Spinal cord (tissue), 10 donors: ENCODE measurements around the gene BSN. TPM values are rescaled to one million over a fixed set of nuclear protein-coding genes. Genes with fewer than 3 reads are reported as not detected.

Experiments used
- DNase-seq, 6 donors: peaks; one replicate each; pipeline versions ENCODE4 v3.0.0 to v3.0.0-alpha.2; 2013 to 2015; ENCODE audit warnings: low spot score in 6 of 6, low read depth in 4 of 6
- H3K27ac ChIP-seq: one replicate; pipeline ENCODE4 v1.5.1; 2013; ENCODE audit warnings: low read depth, low read length, control low read depth
- H3K27me3 ChIP-seq: one replicate; pipeline ENCODE4 v1.6.1; 2013; ENCODE audit warnings: low read length; ENCODE audit not compliant: control insufficient read depth, insufficient read depth
- H3K36me3 ChIP-seq: one replicate; pipeline ENCODE4 v1.6.1; 2013; ENCODE audit warnings: low read length; ENCODE audit not compliant: control insufficient read depth, insufficient read depth
- H3K4me1 ChIP-seq: one replicate; pipeline ENCODE4 v1.6.1; 2013; ENCODE audit warnings: low read length; ENCODE audit not compliant: control insufficient read depth, insufficient read depth
- H3K4me3 ChIP-seq: one replicate; pipeline ENCODE4 v1.5.1; 2013; ENCODE audit warnings: low read depth, low read length, control low read depth
- H3K9me3 ChIP-seq: one replicate; pipeline ENCODE4 v1.6.1; 2013; ENCODE audit warnings: low read length; ENCODE audit not compliant: control insufficient read depth, insufficient read depth
- WGBS: methylation state at CpG from one replicate; pipeline ENCODE4 v1.1.5; 2013; ENCODE audit warnings: missing lambda C conversion rate; ENCODE audit not compliant: insufficient coverage; 5-methylcytosine and 5-hydroxymethylcytosine counted together
- polyA plus RNA-seq, 2 donors: library from polyadenylated mRNA; unstranded; fragments of 120-200 nt; gene quantifications; one replicate each; pipeline ENCODE4 v1.2.1, GENCODE V29; 2013; ENCODE audit not compliant: insufficient read length in 2 of 2
- total RNA-seq, 2 donors: library from RNA; depleted of rRNA in 1 of 2; stranded (reverse); fragments of 120-200 nt in 1 of 2; fragments of >200 nt in 1 of 2; gene quantifications; one replicate each; pipeline versions ENCODE4 v1.2.3 to v1.2.4, GENCODE V29; 2013 to 2014
- donor health status: healthy.

The BSN gene
- total and polyA plus RNA-seq, 4 donors: 6.9 to 19.4 (median 16.1) TPM

GRCh38 chr3:49664300-49664699 lies 110.0 kb downstream of the BSN start:
- H3K27me3 ChIP-seq: no peaks in the 10 kb centered on the region
- H3K4me3 ChIP-seq: no peak overlapping the region
- 88% methylated on average over 11 of the region's 11 CpGs for WGBS
- peaks cover 89% of the 10 kb centered on the region for H3K36me3 ChIP-seq
- no peak for DNase-seq
- H3K27ac ChIP-seq: no peak overlapping the region
- H3K4me1 ChIP-seq: peaks cover 30% of the 10 kb centered on the region
- no peaks in the 10 kb centered on the region for H3K9me3 ChIP-seq

- 91% methylated on average over 5 of the region's 6 CpGs for WGBS
- H3K9me3 ChIP-seq: no peaks in the 10 kb centered on the region
- DNase-seq: no peak
- H3K4me3 ChIP-seq: no peak overlapping the region
- H3K36me3 ChIP-seq: peaks cover 90% of the 10 kb centered on the region
- H3K4me1 ChIP-seq: peaks cover 30% of the 10 kb centered on the region
- no peak overlapping the region for H3K27ac ChIP-seq
- no peaks in the 10 kb centered on the region for H3K27me3 ChIP-seq
These were observed 111.7 kb downstream of the BSN start for GRCh38 chr3:49665822-49666519.

- Histone ChIP-seq H3K4me1 (peaks cover 30% of the 10 kb centered on the region), H3K4me3 (no peak overlapping the region), H3K27me3 (no peaks in the 10 kb centered on the region), H3K36me3 (peaks cover 85% of the 10 kb centered on the region), H3K9me3 (no peaks in the 10 kb centered on the region), H3K27ac (no peak overlapping the region)
- DNase-seq: no peak
- WGBS: 40% methylated on average over 5 of the region's 8 CpGs
These were observed 112.3 kb downstream of the BSN start for GRCh38 chr3:49666592-49666991.

- H3K27me3 ChIP-seq: no peaks in the 10 kb centered on the region
- 74% methylated on average over 24 of the region's 25 CpGs for WGBS
- H3K27ac ChIP-seq: no peak overlapping the region
- peaks cover 73% of the 10 kb centered on the region for H3K36me3 ChIP-seq
- H3K4me3 ChIP-seq: no peak overlapping the region
- no peak for DNase-seq
- H3K9me3 ChIP-seq: no peaks in the 10 kb centered on the region
- peaks cover 30% of the 10 kb centered on the region for H3K4me1 ChIP-seq
These were observed 113.6 kb downstream of the BSN start for GRCh38 chr3:49667701-49668413.

GRCh38 chr3:49668414-49668797 lies 114.1 kb downstream of the BSN start:
- no peak for DNase-seq
- Histone ChIP-seq H3K27ac (no peak overlapping the region), H3K9me3 (no peaks in the 10 kb centered on the region), H3K27me3 (no peaks in the 10 kb centered on the region), H3K4me3 (no peak overlapping the region), H3K36me3 (peaks cover 68% of the 10 kb centered on the region), H3K4me1 (peaks cover 35% of the 10 kb centered on the region)
- WGBS: 56% methylated on average over 5 of the region's 5 CpGs

- H3K27ac ChIP-seq: no peak overlapping the region
- WGBS: 87% methylated on average over 5 of the region's 5 CpGs
- H3K4me1 ChIP-seq: peaks cover 39% of the 10 kb centered on the region
- no peak for DNase-seq
- H3K4me3 ChIP-seq: no peak overlapping the region
- no peaks in the 10 kb centered on the region for H3K9me3 ChIP-seq
- H3K36me3 ChIP-seq: peaks cover 63% of the 10 kb centered on the region
- no peaks in the 10 kb centered on the region for H3K27me3 ChIP-seq
These were observed 114.6 kb downstream of the BSN start for GRCh38 chr3:49668861-49669260.

GRCh38 chr3:49669352-49669751 lies 115.1 kb downstream of the BSN start:
- no peaks in the 10 kb centered on the region for H3K27me3 ChIP-seq
- no peaks in the 10 kb centered on the region for H3K9me3 ChIP-seq
- no peak for DNase-seq
- H3K4me3 ChIP-seq: no peak overlapping the region
- peaks cover 37% of the 10 kb centered on the region for H3K4me1 ChIP-seq
- whole genome bisulfite sequencing: 100% methylated on average over 3 of the region's 3 CpGs
- no peak overlapping the region for H3K27ac ChIP-seq
- peaks cover 58% of the 10 kb centered on the region for H3K36me3 ChIP-seq

GRCh38 chr3:49670940-49671290 lies 116.6 kb downstream of the BSN start:
- Histone ChIP-seq H3K36me3 (peaks cover 51% of the 10 kb centered on the region), H3K4me1 (peaks cover 42% of the 10 kb centered on the region), H3K9me3 (no peaks in the 10 kb centered on the region), H3K27me3 (no peaks in the 10 kb centered on the region), H3K4me3 (no peak overlapping the region), H3K27ac (no peak overlapping the region)
- DNase-seq: no peak
- 75% methylated on average over 2 of the region's 6 CpGs for WGBS

- DNase-seq: peak; percentile 46 to 88 (median 60)
- Histone ChIP-seq H3K27ac (no peak overlapping the region), H3K36me3 (peaks cover 54% of the 10 kb centered on the region), H3K27me3 (no peaks in the 10 kb centered on the region), H3K4me1 (peaks cover 47% of the 10 kb centered on the region), H3K9me3 (no peaks in the 10 kb centered on the region), H3K4me3 (no peak overlapping the region)
- 39% methylated on average over 9 of the region's 11 CpGs for WGBS
These were observed 117.3 kb downstream of the BSN start for GRCh38 chr3:49671291-49672288.
